ENCODE measurements around the gene KRT34. TPM values are rescaled to one million over a fixed set of nuclear protein-coding genes. Genes with fewer than 3 reads are reported as not detected.

Gene KRT34
- polyA plus RNA-seq, 3 donors from 2014 or later: not detected

GRCh38 chr17:41340934-41341861 lies 40.9 kb downstream of the KRT34 start:
- Mint-ChIP-seq H3K4me3 (peak overlapping the region; percentile 31 to 61 (median 54)), H3K4me1 (peaks cover 38 to 42% of the 10 kb centered on the region in 2 donors), H3K27me3 (ENCODE audit: low read depth in 3 of 3) (peaks cover 4 to 8% (median 5%) of the 10 kb centered on the region in 3 donors), H3K9me3 (peaks cover 2 to 22% (median 12%) of the 10 kb centered on the region in 6 donors), H3K27ac (peak overlapping the region; percentile 37 to 81 (median 56)), H3K36me3 (peaks cover 0 to 8% (median 7%) of the 10 kb centered on the region in 3 donors)
- DNase-seq: peak; percentile 54 to 68 (median 67)

DNA sequence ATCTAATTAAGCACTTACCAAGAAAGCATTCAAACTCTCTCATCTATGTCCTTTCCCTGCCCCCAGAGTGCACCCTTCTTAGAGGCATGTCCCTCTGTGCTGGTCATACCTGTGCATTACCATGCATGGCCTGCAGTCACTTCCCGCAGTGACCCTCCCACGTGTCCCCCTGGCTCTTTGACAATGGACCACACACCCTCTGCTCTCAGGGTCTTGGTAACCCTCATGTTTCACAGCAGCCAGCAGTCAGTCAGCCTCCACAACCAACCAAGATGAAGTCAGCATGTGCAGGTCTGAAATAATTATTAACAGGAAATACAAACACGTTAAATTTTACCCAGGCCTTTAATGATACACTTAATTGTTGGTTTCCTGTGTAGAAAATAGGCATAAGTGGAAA lies 41.6 kb downstream of the KRT34 start:
- Mint-ChIP-seq H3K4me3 (peak overlapping the region in 4 of 5 donors; percentile 29 to 61 (median 54)), H3K27me3 (ENCODE audit: low read depth in 3 of 3) (peaks cover 5 to 8% (median 6%) of the 10 kb centered on the region in 3 donors), H3K27ac (peak overlapping the region; percentile 37 to 81 (median 65)), H3K9me3 (peaks cover 2 to 22% (median 12%) of the 10 kb centered on the region in 6 donors), H3K4me1 (peaks cover 44 to 49% of the 10 kb centered on the region in 2 donors), H3K36me3 (peaks cover 0 to 8% (median 7%) of the 10 kb centered on the region in 3 donors)
- DNase-seq: no peak

GRCh38 chr17:41339571-41340172 lies 42.4 kb downstream of the KRT34 start:
- peaks cover 5 to 12% (median 7%) of the 10 kb centered on the region in 3 donors for H3K27me3 Mint-ChIP-seq (ENCODE audit: low read depth in 3 of 3)
- peaks cover 0 to 8% (median 7%) of the 10 kb centered on the region in 3 donors for H3K36me3 Mint-ChIP-seq
- peak overlapping the region; percentile 20 to 79 (median 71) for H3K27ac Mint-ChIP-seq
- DNase-seq: no peak
- peaks cover 2 to 22% (median 12%) of the 10 kb centered on the region in 6 donors for H3K9me3 Mint-ChIP-seq
- H3K4me1 Mint-ChIP-seq: peaks cover 52 to 57% of the 10 kb centered on the region in 2 donors
- peak overlapping the region in 4 of 5 donors; percentile 36 to 67 (median 44) for H3K4me3 Mint-ChIP-seq

DNA sequence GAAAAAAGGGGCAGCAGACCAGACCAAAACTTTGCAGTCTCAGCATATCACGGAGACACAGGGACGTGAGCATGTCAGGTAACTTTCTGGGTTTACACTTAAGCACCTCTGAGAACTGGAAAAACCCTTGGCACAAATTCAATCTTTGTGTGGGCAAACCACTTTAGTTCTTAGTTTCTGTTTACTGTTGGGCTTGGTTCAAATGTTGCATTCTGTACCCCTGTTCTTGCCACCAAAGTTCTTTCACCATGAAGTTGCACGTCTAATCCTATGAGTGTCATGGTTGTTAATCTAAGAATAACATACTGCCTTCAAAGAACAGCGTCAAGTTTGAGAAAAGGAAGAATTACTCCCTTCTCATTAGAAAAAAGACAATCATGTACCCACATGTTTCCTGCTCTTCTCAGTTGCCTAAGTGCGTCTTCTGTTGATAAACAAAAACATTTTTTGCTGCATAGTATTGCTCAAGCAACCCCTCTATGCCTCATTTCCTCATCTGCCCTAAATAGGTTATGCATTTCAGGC lies 43.1 kb downstream of the KRT34 start:
- Mint-ChIP-seq H3K9me3 (peaks cover 2 to 22% (median 12%) of the 10 kb centered on the region in 6 donors), H3K36me3 (peaks cover 0 to 8% (median 7%) of the 10 kb centered on the region in 3 donors), H3K4me3 (peak overlapping the region in 4 of 5 donors; percentile 3 to 67 (median 39)), H3K27me3 (ENCODE audit: low read depth in 3 of 3) (peaks cover 5 to 12% (median 7%) of the 10 kb centered on the region in 3 donors), H3K27ac (peak overlapping the region; percentile 18 to 79 (median 71)), H3K4me1 (peaks cover 56 to 64% of the 10 kb centered on the region in 2 donors)
- DNase-seq: peak; percentile 56 to 64 (median 64)

GRCh38 chr17:41335747-41336146 lies 46.4 kb downstream of the KRT34 start:
- Mint-ChIP-seq H3K4me3 (no peak overlapping the region), H3K27ac (peak overlapping the region in 2 of 6 donors; percentile 49 to 52), H3K27me3 (ENCODE audit: low read depth in 3 of 3) (peaks cover 5 to 9% (median 8%) of the 10 kb centered on the region in 3 donors), H3K36me3 (no peaks in the 10 kb centered on the region), H3K9me3 (no peaks in the 10 kb centered on the region), H3K4me1 (peaks cover 49 to 54% of the 10 kb centered on the region in 2 donors)
- no peak for DNase-seq

- no peaks in the 10 kb centered on the region for H3K36me3 Mint-ChIP-seq
- peaks cover 2 to 7% (median 6%) of the 10 kb centered on the region in 3 donors for H3K27me3 Mint-ChIP-seq (ENCODE audit: low read depth in 3 of 3)
- peak in 2 of 3 donors; percentile 17 to 33 for DNase-seq
- H3K27ac Mint-ChIP-seq: peak overlapping the region in 4 of 6 donors; percentile 22 to 79 (median 60)
- peaks cover 38 to 43% of the 10 kb centered on the region in 2 donors for H3K4me1 Mint-ChIP-seq
- no peaks in the 10 kb centered on the region for H3K9me3 Mint-ChIP-seq
- H3K4me3 Mint-ChIP-seq: peak overlapping the region in 1 of 5 donors; percentile 52
Observed at GRCh38 chr17:41334385-41335305, 47.5 kb downstream of the KRT34 start.

DNA sequence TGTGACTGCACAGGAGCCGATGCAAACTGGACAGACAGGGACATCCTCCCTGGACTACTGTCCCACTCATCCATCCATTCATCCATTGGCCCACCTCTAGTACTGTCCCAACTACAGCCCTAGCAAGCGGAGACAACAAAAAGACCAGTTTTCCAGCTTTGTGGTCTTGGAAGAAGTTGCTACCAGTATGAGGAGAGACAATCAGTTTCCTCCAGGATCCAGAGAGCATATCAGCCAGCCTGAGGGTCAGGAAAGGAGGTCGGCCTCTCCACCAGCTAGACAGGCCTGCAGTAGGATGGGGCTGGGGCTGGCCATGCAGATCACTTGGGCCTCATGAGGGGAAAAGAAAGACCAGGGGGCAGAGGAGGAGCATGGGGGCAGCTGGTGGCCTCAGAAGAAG lies 48.3 kb downstream of the KRT34 start:
- Mint-ChIP-seq H3K27ac (peak overlapping the region in 3 of 6 donors; percentile 29 to 79 (median 61)), H3K4me1 (peaks cover 30 to 35% of the 10 kb centered on the region in 2 donors), H3K27me3 (ENCODE audit: low read depth in 3 of 3) (peaks cover 2 to 7% (median 6%) of the 10 kb centered on the region in 3 donors), H3K9me3 (no peaks in the 10 kb centered on the region), H3K36me3 (no peaks in the 10 kb centered on the region), H3K4me3 (no peak overlapping the region)
- no peak for DNase-seq

- Mint-ChIP-seq H3K36me3 (no peaks in the 10 kb centered on the region), H3K4me3 (no peak overlapping the region), H3K27me3 (ENCODE audit: low read depth in 3 of 3) (peaks cover 2 to 7% (median 6%) of the 10 kb centered on the region in 3 donors), H3K4me1 (peaks cover 25 to 28% of the 10 kb centered on the region in 2 donors), H3K9me3 (no peaks in the 10 kb centered on the region), H3K27ac (peak overlapping the region in 2 of 6 donors; percentile 44 to 61)
- DNase-seq: no peak
Observed at GRCh38 chr17:41333098-41333497, 49.0 kb downstream of the KRT34 start.

GRCh38 chr17:41332239-41332638 lies 49.9 kb downstream of the KRT34 start:
- H3K27me3 Mint-ChIP-seq (ENCODE audit: low read depth in 3 of 3): peaks cover 2 to 7% (median 6%) of the 10 kb centered on the region in 3 donors
- no peak overlapping the region for H3K27ac Mint-ChIP-seq
- no peak for DNase-seq
- no peaks in the 10 kb centered on the region for H3K9me3 Mint-ChIP-seq
- H3K4me1 Mint-ChIP-seq: peaks cover 25 to 27% of the 10 kb centered on the region in 2 donors
- no peak overlapping the region for H3K4me3 Mint-ChIP-seq
- H3K36me3 Mint-ChIP-seq: no peaks in the 10 kb centered on the region

DNA sequence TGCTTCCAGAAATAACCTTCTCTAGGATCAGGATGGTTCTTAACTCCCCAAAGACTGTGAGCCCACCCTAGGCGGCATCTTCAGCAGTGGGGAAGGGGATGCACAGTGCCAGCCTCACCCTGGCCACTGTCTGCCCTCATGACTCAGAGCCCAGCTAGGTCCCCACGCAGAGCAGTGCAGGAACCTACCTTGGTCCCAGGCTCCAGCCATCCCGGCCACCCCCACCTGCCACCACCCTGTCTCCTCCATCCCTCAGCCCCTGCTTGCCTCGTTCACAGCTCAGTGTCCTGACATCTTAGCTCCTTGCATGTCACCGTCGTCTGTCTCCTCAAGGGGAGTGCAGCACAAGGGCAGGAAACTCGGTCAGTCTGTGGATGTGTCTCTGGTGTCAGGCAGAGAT lies 50.5 kb downstream of the KRT34 start:
- H3K27ac Mint-ChIP-seq: no peak overlapping the region
- H3K4me1 Mint-ChIP-seq: peaks cover 27 to 30% of the 10 kb centered on the region in 2 donors
- H3K9me3 Mint-ChIP-seq: no peaks in the 10 kb centered on the region

DNA sequence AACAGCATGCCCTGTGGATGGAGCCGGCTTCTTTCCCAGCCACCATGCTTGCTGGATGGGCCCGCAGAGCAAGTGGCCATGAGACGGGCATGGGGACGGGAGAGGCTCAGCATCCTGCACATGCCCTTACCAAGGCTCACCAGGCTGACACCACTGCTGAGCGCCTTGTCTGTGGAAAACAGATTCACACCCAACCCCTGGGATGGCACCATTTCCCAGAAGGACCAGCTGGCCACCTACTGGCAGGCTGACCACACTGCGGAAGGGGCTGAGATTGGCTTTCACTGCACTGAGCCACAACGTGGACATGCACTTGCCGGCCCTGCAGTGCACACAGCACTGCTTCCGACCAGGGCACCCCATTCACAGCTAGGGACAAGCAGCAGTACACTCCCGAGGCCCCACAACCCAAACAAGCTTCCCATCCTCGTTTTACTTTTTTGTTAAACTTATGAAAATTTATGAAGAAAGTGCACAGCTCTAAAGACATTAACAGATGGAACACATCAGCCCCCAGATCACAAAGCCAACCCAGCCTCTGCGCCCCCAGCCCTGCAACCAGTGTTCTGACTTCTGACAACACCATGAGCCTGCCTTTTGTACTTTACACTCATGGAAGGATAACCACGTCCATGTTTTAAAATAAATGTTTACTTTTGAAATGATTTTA lies 52.7 kb downstream of the KRT34 start:
- no peak for DNase-seq
- H3K4me3 Mint-ChIP-seq: no peak overlapping the region
- no peaks in the 10 kb centered on the region for H3K36me3 Mint-ChIP-seq
- H3K27ac Mint-ChIP-seq: no peak overlapping the region
- peaks cover 9 to 15% of the 10 kb centered on the region in 2 donors for H3K4me1 Mint-ChIP-seq
- H3K9me3 Mint-ChIP-seq: no peaks in the 10 kb centered on the region
- H3K27me3 Mint-ChIP-seq (ENCODE audit: low read depth in 3 of 3): peaks cover 0 to 3% (median 0%) of the 10 kb centered on the region in 3 donors

More for the DNA sequence above, 50.5 kb downstream of the KRT34 start:
- no peak for DNase-seq
- Mint-ChIP-seq H3K27me3 (ENCODE audit: low read depth in 3 of 3) (peaks cover 2 to 7% (median 6%) of the 10 kb centered on the region in 3 donors), H3K36me3 (no peaks in the 10 kb centered on the region), H3K4me3 (no peak overlapping the region)

- no peaks in the 10 kb centered on the region for H3K9me3 Mint-ChIP-seq
- H3K27ac Mint-ChIP-seq: no peak overlapping the region
- peaks cover 0 to 6% of the 10 kb centered on the region in 2 donors for H3K4me1 Mint-ChIP-seq
- H3K36me3 Mint-ChIP-seq: no peaks in the 10 kb centered on the region
- no peak overlapping the region for H3K4me3 Mint-ChIP-seq
- DNase-seq: no peak
- peaks cover 0 to under 1% (median 0%) of the 10 kb centered on the region in 3 donors for H3K27me3 Mint-ChIP-seq (ENCODE audit: low read depth in 3 of 3)
Observed at GRCh38 chr17:41328207-41328606, 53.9 kb downstream of the KRT34 start.

Data from immature natural killer cell (primary cell).